GM12872 (cell line): ENCODE measurements around the gene CHST11.

Experiments used
- CTCF ChIP-seq: IDR thresholded peaks from 3 replicates; pipeline ENCODE4 v1.5.1; 2011; ENCODE audit warnings: low read depth, mild to moderate bottlenecking, low read length, moderate library complexity; ENCODE audit not compliant: insufficient read depth

CHST11 gene

GRCh38 chr12:104632724-104633201 lies 176.0 kb downstream of the CHST11 start:
- no peak for TF ChIP-seq CTCF

GRCh38 chr12:104634044-104634443 lies 177.3 kb downstream of the CHST11 start:
- TF ChIP-seq CTCF = no peak

GRCh38 chr12:104634852-104635251 lies 178.1 kb downstream of the CHST11 start:
- TF ChIP-seq CTCF = no peak

GRCh38 chr12:104635607-104636343 lies 179.0 kb downstream of the CHST11 start:
- TF ChIP-seq CTCF = no peak

- no peak for TF ChIP-seq CTCF
Measured at GRCh38 chr12:104636496-104636895, 179.7 kb downstream of the CHST11 start.

- TF ChIP-seq CTCF = no peak
Measured at GRCh38 chr12:104637604-104638003, 180.9 kb downstream of the CHST11 start.

GRCh38 chr12:104638218-104638850 lies 181.6 kb downstream of the CHST11 start:
- TF ChIP-seq CTCF = no peak
